Heart left ventricle (tissue), 13 donors: ENCODE measurements around the gene SMIM3.

Experiments
- POLR2A ChIP-seq, 2 donors: fragments of 450-650 bp; IDR thresholded peaks; one replicate each; pipeline ENCODE4 v1.6.1; 2017; ENCODE audit warnings: antibody characterized with exemption in 2 of 2, mild to moderate bottlenecking in 2 of 2, moderate library complexity in 2 of 2
- TF ChIP-seq, protein P1 (sequence below), 12 donors: fragments of 200-600 bp; sonication (generic) in 4 of 12; IDR thresholded peaks; one replicate each; pipeline versions ENCODE4 v1.5.0 to v1.8.0; 2018 to 2022; ENCODE audit warnings: antibody characterized with exemption in 12 of 12, mild to moderate bottlenecking in 5 of 12
- donor health status: ischemic (EF 13 %, LVEDD 7.1; RV severe dilation, severe dysfunction).
- donor health status: DM: no; HTN: yes; CAD: no.
- donor health status: DM: no; HTN: no; CAD: no.
- donor health status: ischemic (EF 25% LVEDD 6.9; RV normal size, moderate dysfunction).
- donor health status: ischemic (EF 25% LVEDD 5.7; RV mildly dilated, moderate dysfunction).
- donor health status: ischemic (EF 35%, LVEDD 5.7; RV mildly dilated, moderate dysfunction).
- donor health status: nonischemic (EF 11% LVEDD 7.7; RV severe dilation, severe dysfunction).
- donor health status: DM: yes; HTN: yes; CAD: no.
- donor health status: PGD.
- donor health status: ischemic (EF 29% LVEDD 5.4; RV normal size, mild dysfunction).
- donor health status: nonischemic (EF 23%, LVEDD 6.1; RV moderate dilation, normal function).

DNA sequence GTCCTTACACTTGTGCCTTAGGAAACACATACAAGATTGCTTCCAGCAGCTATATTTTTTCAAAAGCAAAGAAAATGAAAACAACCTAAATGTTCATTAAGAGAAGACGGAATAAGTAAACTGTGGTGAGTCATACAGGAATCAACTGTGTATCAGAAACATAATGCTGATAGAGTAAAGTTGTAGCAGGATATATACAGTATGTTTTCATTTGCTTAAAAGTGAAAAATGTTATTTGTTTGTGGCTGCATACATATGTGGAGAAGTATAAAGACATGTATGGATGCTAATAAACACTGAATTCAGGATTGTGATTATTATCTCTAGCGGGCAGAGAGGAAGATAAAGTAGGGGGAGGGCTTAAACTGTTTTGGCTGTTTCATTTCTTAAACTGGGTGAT lies 28.1 kb upstream of the SMIM3 start:
- TF ChIP-seq, protein P1, sequence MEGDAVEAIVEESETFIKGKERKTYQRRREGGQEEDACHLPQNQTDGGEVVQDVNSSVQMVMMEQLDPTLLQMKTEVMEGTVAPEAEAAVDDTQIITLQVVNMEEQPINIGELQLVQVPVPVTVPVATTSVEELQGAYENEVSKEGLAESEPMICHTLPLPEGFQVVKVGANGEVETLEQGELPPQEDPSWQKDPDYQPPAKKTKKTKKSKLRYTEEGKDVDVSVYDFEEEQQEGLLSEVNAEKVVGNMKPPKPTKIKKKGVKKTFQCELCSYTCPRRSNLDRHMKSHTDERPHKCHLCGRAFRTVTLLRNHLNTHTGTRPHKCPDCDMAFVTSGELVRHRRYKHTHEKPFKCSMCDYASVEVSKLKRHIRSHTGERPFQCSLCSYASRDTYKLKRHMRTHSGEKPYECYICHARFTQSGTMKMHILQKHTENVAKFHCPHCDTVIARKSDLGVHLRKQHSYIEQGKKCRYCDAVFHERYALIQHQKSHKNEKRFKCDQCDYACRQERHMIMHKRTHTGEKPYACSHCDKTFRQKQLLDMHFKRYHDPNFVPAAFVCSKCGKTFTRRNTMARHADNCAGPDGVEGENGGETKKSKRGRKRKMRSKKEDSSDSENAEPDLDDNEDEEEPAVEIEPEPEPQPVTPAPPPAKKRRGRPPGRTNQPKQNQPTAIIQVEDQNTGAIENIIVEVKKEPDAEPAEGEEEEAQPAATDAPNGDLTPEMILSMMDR (IDR thresholded peaks at IDR 0.05) = no peak
- TF ChIP-seq POLR2A (IDR thresholded peaks at IDR 0.05) = no peak
